Measurements from ENCODE around the gene CDHR4.
"Not testable (repeated sequence)": the region's sequence is repeated elsewhere in the genome, so short reads cannot be mapped to it uniquely, and the experiment has no call there.

Gene CDHR4

GRCh38 chr3:49759226-49759625 lies 40.4 kb downstream of the CDHR4 start:
- intact Hi-C loops (cut with DNase I; ENCODE audit: low total_unique reads) = no loop called here
- DNase-seq = no peak
- Histone ChIP-seq H3K27me3 (no peaks in the 10 kb centered on the region), H3K27ac (no peak overlapping the region), H3K4me3 (no peak overlapping the region), H3K4me1 (peaks cover 0 to 16% (median 5%) of the 10 kb centered on the region in 4 donors), H3K9me3 (no peaks in the 10 kb centered on the region), H3K36me3 (peaks cover 0 to 11% (median 6%) of the 10 kb centered on the region in 3 donors)
- no peak for TF ChIP-seq CTCF (IDR thresholded peaks at IDR 0.05)

- TF ChIP-seq CTCF (IDR thresholded peaks at IDR 0.05) = no peak
- peaks cover 0 to 30% (median 6%) of the 10 kb centered on the region in 4 donors for H3K4me1 ChIP-seq
Measured at GRCh38 chr3:49757197-49757596, 42.5 kb downstream of the CDHR4 start.

GRCh38 chr3:49756036-49756435 lies 43.6 kb downstream of the CDHR4 start:
- no peaks in the 10 kb centered on the region for H3K9me3 ChIP-seq
- intact Hi-C loops (cut with DNase I; ENCODE audit: low total_unique reads) = no loop called here
- H3K36me3 ChIP-seq = peaks cover 0 to 7% (median 0%) of the 10 kb centered on the region in 3 donors
- peaks cover 0 to 30% (median 6%) of the 10 kb centered on the region in 4 donors for H3K4me1 ChIP-seq
- no peak overlapping the region for H3K27ac ChIP-seq
- no peak overlapping the region for H3K4me3 ChIP-seq
- no peak for DNase-seq
- H3K27me3 ChIP-seq = no peaks in the 10 kb centered on the region
- TF ChIP-seq CTCF (IDR thresholded peaks at IDR 0.05) = no peak

More at GRCh38 chr3:49757197-49757596, 42.5 kb downstream of the CDHR4 start:
- no peak overlapping the region for H3K27ac ChIP-seq
- intact Hi-C loops (cut with DNase I; ENCODE audit: low total_unique reads) = no loop called here
- peaks cover 0 to 10% (median 0%) of the 10 kb centered on the region in 3 donors for H3K36me3 ChIP-seq
- no peak for DNase-seq
- no peaks in the 10 kb centered on the region for H3K9me3 ChIP-seq
- H3K4me3 ChIP-seq = no peak overlapping the region
- no peaks in the 10 kb centered on the region for H3K27me3 ChIP-seq

GRCh38 chr3:49754536-49754935 lies 45.1 kb downstream of the CDHR4 start:
- Histone ChIP-seq H3K9me3 (no peaks in the 10 kb centered on the region), H3K27me3 (no peaks in the 10 kb centered on the region), H3K27ac (no peak overlapping the region), H3K36me3 (no peaks in the 10 kb centered on the region), H3K4me1 (peaks cover 0 to 35% (median 6%) of the 10 kb centered on the region in 4 donors), H3K4me3 (no peak overlapping the region)
- no peak for DNase-seq
- no peak for TF ChIP-seq CTCF (IDR thresholded peaks at IDR 0.05)
- intact Hi-C loops (cut with DNase I; ENCODE audit: low total_unique reads) = no loop called here

GRCh38 chr3:49751501-49751900 lies 48.2 kb downstream of the CDHR4 start:
- TF ChIP-seq CTCF (IDR thresholded peaks at IDR 0.05) = no peak
- no peak for DNase-seq
- H3K4me3 ChIP-seq = no peak overlapping the region
- no peaks in the 10 kb centered on the region for H3K9me3 ChIP-seq
- peaks cover 0 to 30% (median 7%) of the 10 kb centered on the region in 4 donors for H3K4me1 ChIP-seq
- H3K27ac ChIP-seq = no peak overlapping the region
- peaks cover 0 to 19% (median 0%) of the 10 kb centered on the region in 3 donors for H3K36me3 ChIP-seq
- H3K27me3 ChIP-seq = no peaks in the 10 kb centered on the region
- intact Hi-C loops (cut with DNase I; ENCODE audit: low total_unique reads) = no loop called here

- no peaks in the 10 kb centered on the region for H3K27me3 ChIP-seq
- intact Hi-C loops (cut with DNase I; ENCODE audit: low total_unique reads) = no loop called here
- no peaks in the 10 kb centered on the region for H3K9me3 ChIP-seq
- TF ChIP-seq CTCF (IDR thresholded peaks at IDR 0.05) = no peak
- DNase-seq = no peak
- peaks cover 0 to 19% (median 0%) of the 10 kb centered on the region in 3 donors for H3K36me3 ChIP-seq
- no peak overlapping the region for H3K4me3 ChIP-seq
- H3K4me1 ChIP-seq = peaks cover 0 to 21% (median 9%) of the 10 kb centered on the region in 4 donors
- no peak overlapping the region for H3K27ac ChIP-seq
Measured at GRCh38 chr3:49750056-49750455, 49.6 kb downstream of the CDHR4 start.

- H3K9me3 ChIP-seq; H3K27me3 ChIP-seq; DNase-seq; H3K4me3 ChIP-seq; intact Hi-C loops (cut with DNase I; ENCODE audit: low total_unique reads); H3K27ac ChIP-seq: not testable (repeated sequence)
- peaks cover 0 to 15% (median 6%) of the 10 kb centered on the region in 4 donors for H3K4me1 ChIP-seq
- peaks cover 0 to 28% (median 0%) of the 10 kb centered on the region in 3 donors for H3K36me3 ChIP-seq
Measured at GRCh38 chr3:49748874-49749273, 50.8 kb downstream of the CDHR4 start.

Data from tibial artery (tissue), 4 donors.